ENCODE data around the gene SV2B.

Gene SV2B

DNA sequence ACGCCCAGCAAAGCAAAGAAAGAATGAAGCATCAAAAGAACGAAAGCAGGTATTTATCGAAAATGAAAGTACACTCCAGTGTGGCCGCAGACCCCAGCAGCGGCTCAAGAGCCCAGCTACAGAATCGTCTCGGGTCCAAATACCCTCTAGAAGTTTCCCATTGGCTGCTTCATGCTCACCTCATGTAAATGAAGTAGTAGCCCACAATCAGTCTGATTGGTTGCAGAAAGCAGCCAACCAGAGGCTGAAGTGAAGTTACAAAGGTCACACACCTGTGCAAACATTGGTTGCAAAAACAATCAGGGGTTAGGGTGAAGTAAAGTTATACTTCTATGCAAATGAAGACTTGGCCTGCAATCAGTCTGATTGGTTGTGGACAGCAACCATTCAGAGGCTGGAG is 32.0 kb downstream of the SV2B start:
- no peaks in the 10 kb centered on the region for H3K36me3 ChIP-seq (ENCODE audit: low read length)
- no peak overlapping the region for H3K4me3 ChIP-seq (ENCODE audit: insufficient read depth, low read length, poor library complexity, severe bottlenecking)
- H3F3A ChIP-seq (ENCODE audit: insufficient read depth): no peaks in the 10 kb centered on the region
- H3K9me3 ChIP-seq (ENCODE audit: insufficient read depth, low read length): no peaks in the 10 kb centered on the region
- H3K27ac ChIP-seq (ENCODE audit: low read depth, low read length): no peak overlapping the region
- no peaks in the 10 kb centered on the region for H3K27me3 ChIP-seq (ENCODE audit: low read length)
- no peaks in the 10 kb centered on the region for H4K20me1 ChIP-seq (ENCODE audit: low read depth, low read length)
- no peak overlapping the region for H3K9ac ChIP-seq (ENCODE audit: low read length)
- H3K4me2 ChIP-seq (ENCODE audit: low read depth, low read length, poor library complexity, severe bottlenecking): no peak overlapping the region
- H3K9me2 ChIP-seq (replicated peaks; ENCODE audit: insufficient read depth, low read length): no peaks in the 10 kb centered on the region
- no peaks in the 10 kb centered on the region for H3K79me2 ChIP-seq (ENCODE audit: insufficient read depth, low read length)
- TF ChIP-seq, protein P1, sequence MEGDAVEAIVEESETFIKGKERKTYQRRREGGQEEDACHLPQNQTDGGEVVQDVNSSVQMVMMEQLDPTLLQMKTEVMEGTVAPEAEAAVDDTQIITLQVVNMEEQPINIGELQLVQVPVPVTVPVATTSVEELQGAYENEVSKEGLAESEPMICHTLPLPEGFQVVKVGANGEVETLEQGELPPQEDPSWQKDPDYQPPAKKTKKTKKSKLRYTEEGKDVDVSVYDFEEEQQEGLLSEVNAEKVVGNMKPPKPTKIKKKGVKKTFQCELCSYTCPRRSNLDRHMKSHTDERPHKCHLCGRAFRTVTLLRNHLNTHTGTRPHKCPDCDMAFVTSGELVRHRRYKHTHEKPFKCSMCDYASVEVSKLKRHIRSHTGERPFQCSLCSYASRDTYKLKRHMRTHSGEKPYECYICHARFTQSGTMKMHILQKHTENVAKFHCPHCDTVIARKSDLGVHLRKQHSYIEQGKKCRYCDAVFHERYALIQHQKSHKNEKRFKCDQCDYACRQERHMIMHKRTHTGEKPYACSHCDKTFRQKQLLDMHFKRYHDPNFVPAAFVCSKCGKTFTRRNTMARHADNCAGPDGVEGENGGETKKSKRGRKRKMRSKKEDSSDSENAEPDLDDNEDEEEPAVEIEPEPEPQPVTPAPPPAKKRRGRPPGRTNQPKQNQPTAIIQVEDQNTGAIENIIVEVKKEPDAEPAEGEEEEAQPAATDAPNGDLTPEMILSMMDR (IDR thresholded peaks at IDR 0.05; ENCODE audit: insufficient read depth, low read length, poor library complexity, severe bottlenecking): no peak
- no peak for TF ChIP-seq EZH2phosphoT487 (conservative IDR thresholded peaks at IDR 0.05; ENCODE audit: low read length)
- H2AFZ ChIP-seq (ENCODE audit: low read depth, low read length, severe bottlenecking): no peak overlapping the region

DNA sequence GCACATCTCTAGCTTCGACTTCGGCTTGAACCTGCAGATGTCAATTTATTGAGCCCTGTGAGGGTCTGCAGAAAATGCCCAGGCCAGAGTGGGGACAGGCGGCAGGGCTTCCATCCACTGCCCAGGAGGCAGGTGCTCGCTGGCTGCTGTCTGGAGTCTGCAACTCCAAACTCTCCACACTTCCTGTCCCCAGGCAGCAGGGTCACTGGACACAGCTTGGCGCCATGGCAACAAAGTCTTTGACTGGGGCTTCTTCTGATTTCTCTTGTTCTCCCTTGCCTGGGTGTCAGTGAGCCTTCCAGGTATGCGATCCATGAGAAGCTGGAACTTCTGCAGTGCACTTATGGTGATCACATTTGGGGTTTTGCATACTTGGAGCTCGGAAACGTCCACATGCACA is 33.5 kb downstream of the SV2B start:
- H3K27me3 ChIP-seq (ENCODE audit: low read length): no peaks in the 10 kb centered on the region
- no peaks in the 10 kb centered on the region for H3K36me3 ChIP-seq (ENCODE audit: low read length)
- H3K9me3 ChIP-seq (ENCODE audit: insufficient read depth, low read length): no peaks in the 10 kb centered on the region
- H4K20me1 ChIP-seq (ENCODE audit: low read depth, low read length): no peaks in the 10 kb centered on the region
- H3K9me2 ChIP-seq (replicated peaks; ENCODE audit: insufficient read depth, low read length): no peaks in the 10 kb centered on the region
- H3K9ac ChIP-seq (ENCODE audit: low read length): no peak overlapping the region
- TF ChIP-seq EZH2phosphoT487 (conservative IDR thresholded peaks at IDR 0.05; ENCODE audit: low read length): no peak
- TF ChIP-seq, protein P1 (IDR thresholded peaks at IDR 0.05; ENCODE audit: insufficient read depth, low read length, poor library complexity, severe bottlenecking): no peak
- no peaks in the 10 kb centered on the region for H3K79me2 ChIP-seq (ENCODE audit: insufficient read depth, low read length)
- H3F3A ChIP-seq (ENCODE audit: insufficient read depth): no peaks in the 10 kb centered on the region
- H2AFZ ChIP-seq (ENCODE audit: low read depth, low read length, severe bottlenecking): no peak overlapping the region
- no peak overlapping the region for H3K4me3 ChIP-seq (ENCODE audit: insufficient read depth, low read length, poor library complexity, severe bottlenecking)
- H3K27ac ChIP-seq (ENCODE audit: low read depth, low read length): no peak overlapping the region
- H3K4me2 ChIP-seq (ENCODE audit: low read depth, low read length, poor library complexity, severe bottlenecking): no peak overlapping the region

DNA sequence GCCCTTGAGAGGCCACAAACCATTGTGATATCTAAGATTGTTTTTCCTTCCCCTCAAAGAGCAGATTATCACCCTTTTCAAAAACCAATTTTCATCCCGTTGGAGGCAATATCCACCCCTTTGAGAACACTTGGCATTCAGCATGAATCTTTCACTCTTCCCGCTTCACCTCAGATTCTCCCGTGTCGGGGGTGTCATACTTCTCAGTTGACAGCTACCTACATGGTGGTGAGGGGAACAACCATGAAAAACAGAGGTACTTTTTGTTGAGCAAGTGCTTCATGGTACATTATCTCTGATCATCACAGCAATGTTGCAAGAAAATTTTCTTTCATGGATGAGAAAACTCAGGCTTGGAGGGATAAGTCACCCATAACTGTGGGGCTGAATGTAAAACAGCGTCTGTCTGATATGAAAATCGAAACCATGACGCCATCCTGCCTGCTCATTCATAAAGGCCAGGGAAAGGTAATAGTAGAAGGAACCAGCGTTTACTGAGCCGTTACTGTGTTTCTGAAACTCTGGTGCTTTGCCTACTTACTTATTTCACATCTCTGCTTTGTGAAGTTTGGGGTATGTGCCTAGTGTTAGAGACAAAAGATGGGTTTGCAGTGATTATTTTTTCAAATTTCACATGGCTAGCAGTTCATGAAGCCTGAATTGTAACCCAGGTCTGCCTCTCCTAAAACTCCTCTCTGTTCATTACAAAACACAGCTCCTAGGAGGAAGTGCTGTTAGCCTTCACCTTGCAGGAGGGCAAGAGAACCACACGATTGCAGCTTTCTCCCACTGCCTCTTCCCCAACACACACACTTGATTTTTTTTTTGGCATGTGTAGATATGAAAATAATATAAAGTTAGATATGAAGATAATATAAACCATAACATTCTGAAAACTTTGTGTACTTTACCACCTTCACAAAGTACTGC is 35.4 kb downstream of the SV2B start:
- H2AFZ ChIP-seq (ENCODE audit: low read depth, low read length, severe bottlenecking): no peak overlapping the region
- no peak overlapping the region for H3K9ac ChIP-seq (ENCODE audit: low read length)
- H3K27me3 ChIP-seq (ENCODE audit: low read length): no peaks in the 10 kb centered on the region
- no peaks in the 10 kb centered on the region for H3K36me3 ChIP-seq (ENCODE audit: low read length)
- H3K4me3 ChIP-seq (ENCODE audit: insufficient read depth, low read length, poor library complexity, severe bottlenecking): no peak overlapping the region
- no peak overlapping the region for H3K27ac ChIP-seq (ENCODE audit: low read depth, low read length)
- H3K79me2 ChIP-seq (ENCODE audit: insufficient read depth, low read length): no peaks in the 10 kb centered on the region
- no peaks in the 10 kb centered on the region for H3K9me2 ChIP-seq (replicated peaks; ENCODE audit: insufficient read depth, low read length)
- H3K9me3 ChIP-seq (ENCODE audit: insufficient read depth, low read length): no peaks in the 10 kb centered on the region
- H4K20me1 ChIP-seq (ENCODE audit: low read depth, low read length): no peaks in the 10 kb centered on the region
- TF ChIP-seq, protein P1 (IDR thresholded peaks at IDR 0.05; ENCODE audit: insufficient read depth, low read length, poor library complexity, severe bottlenecking): no peak
- TF ChIP-seq EZH2phosphoT487 (conservative IDR thresholded peaks at IDR 0.05; ENCODE audit: low read length): no peak
- H3K4me2 ChIP-seq (ENCODE audit: low read depth, low read length, poor library complexity, severe bottlenecking): no peak overlapping the region
- no peaks in the 10 kb centered on the region for H3F3A ChIP-seq (ENCODE audit: insufficient read depth)

All from SU-DHL-6 (cell line).